ENCODE data around the gene KLHDC7B. TPM values are rescaled to one million over a fixed set of nuclear protein-coding genes. Genes with fewer than 3 reads are reported as not detected.

KLHDC7B gene
- total RNA-seq, 1 experiment from 2014 or later, result 0.11 TPM

DNA sequence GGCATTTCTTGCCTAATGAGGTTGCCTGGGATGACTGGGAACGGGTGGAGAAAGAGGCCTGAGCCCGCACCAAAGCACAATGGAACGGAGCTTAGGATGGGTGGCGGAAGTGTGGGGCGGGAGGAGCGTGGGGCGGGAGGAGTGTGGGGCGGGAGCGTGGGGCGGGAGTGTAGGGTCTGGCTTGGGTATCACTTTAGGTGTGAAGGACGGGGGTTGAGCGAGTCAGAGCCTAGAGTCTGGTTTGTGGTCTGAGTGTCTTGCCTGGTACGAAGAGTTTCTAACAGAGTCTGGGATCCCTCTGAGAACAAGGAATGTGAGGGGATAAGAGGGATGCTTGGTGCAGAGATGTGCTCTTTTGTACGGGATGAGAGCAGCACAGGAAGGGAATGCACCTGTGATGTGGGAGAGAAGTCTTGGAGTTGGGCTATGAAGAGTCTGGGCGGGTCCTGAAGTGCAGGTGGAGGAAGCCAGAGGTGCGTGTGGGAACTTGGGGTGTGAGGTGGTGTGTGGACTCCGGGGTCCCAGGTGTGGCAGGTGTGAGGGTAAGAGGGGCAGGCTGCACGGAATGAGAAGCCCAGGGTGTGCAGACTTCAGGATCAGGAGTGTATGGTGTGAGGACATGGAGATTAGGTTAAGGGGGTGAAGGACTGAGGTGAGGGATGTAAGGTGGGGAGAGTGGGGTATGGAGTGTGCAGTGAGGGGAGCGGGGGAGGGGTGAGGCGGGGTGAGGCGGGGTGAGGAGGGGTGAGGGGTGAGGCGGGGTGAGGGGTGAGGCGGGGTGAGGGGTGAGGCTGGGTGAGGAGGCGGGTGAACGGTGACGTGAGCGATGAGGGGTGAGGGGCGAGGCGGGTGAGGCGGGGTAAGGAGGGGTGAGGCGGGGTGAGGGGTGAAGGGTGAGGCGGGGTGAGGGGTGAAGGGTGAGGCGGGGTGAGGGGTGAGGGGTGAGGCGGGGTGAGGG, 16.0 kb downstream of the KLHDC7B start:
- Histone ChIP-seq H3K27ac (no peak overlapping the region), H3K4me3 (no peak overlapping the region), H3K27me3 (replicated peaks) (no peaks in the 10 kb centered on the region), H3K4me1 (replicated peaks) (peaks cover 7% of the 10 kb centered on the region), H3K9me3 (replicated peaks) (no peaks in the 10 kb centered on the region), H3K36me3 (no peaks in the 10 kb centered on the region)
- DNase-seq (ENCODE audit: low read depth in 1 of 2, low spot score in 2 of 2), result no peak

DNA sequence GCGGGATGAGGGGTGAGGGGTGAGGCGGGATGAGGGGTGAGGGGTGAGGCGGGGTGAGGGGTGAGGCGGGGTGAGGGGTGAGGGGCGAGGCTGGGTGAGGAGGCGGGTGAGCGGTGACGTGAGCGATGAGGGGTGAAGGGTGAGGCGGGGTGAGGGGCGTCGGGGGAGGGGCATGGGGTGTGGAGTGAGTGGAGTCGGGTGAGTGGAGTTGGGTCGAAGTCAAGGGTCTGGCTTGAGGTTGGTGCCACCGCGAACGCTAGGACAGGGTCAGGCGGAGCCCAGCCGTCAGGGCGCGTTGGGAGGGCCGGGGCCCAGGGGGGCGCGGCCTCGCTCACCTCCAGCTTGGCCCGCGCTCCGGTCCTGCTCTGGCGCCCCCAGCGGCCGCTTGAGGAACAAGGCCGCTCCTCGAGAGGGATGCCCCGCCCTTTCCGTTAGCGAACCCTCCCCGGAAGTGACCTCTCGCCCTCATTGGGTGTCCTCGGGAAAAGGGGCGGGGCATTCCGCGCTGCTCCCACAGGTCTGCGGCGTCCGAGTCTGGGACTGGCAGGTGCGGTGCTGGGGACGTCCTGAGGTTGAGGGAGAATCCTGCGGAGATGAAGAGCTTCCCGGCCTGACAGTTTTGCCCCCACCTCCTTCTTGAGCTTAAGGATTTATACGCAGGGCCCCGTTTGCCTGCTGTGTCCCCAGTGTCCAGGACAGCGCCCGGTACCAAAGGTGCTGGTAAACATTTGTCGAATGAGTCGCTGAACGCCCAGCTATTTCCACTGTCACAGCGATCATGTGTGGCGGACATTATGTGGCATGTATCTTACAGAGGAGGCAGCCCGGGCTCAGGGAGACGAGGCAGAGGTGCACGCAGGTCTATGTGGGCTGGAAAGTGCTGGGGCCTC, 17.1 kb downstream of the KLHDC7B start, which contains the start of gene SYCE3:
Gene SYCE3, minus strand, starts transcription at position 397 of the 890 bp plus-strand sequence. CDS start 6,514 bp downstream, outside the sequence.
- no peaks in the 10 kb centered on the region for H3K9me3 ChIP-seq (replicated peaks)
- no peaks in the 10 kb centered on the region for H3K27me3 ChIP-seq (replicated peaks)
- peak; percentile 96 to 97 for DNase-seq (ENCODE audit: low read depth in 1 of 2, low spot score in 2 of 2)
- H3K27ac ChIP-seq, result no peak within 1 kb of the TSS
- peak within 1 kb of the TSS; percentile 42 for H3K4me3 ChIP-seq
- peaks cover 7% of the 10 kb centered on the region for H3K4me1 ChIP-seq (replicated peaks)
- H3K36me3 ChIP-seq, result no peaks in the 10 kb centered on the region

DNA sequence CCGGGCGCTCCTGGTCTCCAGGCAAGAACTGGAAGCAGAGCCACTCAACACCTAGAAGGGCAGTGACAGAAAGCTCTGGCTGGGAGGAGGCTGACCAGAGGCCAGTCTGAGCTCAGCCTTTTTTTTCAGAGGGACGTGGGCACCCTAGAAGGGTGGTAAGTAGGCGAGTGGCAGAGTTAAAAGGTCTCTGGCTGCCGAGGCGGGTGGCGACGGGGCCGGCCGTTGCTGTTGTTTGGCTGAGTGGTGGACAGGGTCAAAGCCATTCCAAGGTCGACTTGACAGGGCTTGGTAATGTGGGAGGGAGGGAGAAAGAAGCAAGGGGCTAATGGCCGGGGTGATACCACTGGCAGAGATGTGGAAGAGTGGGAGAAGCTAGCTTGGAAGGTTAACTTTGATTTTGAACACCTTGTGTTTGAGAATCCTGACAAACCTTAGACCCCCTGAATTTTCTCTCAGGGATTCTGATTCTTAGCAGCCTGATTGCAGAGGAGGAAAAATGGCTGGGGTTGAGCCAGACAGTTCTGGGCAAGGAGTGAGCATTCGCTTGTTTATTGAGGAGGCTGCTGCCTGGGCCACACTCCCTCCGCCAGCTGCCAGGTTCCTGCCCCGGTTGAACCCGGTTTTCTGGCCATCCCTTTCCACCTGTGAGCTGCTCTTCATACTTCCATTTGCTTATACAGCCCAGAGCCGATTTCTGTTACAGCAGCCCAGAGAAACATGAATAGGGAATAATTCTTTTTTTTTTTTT, 17.9 kb downstream of the KLHDC7B start:
- DNase-seq (ENCODE audit: low read depth in 1 of 2, low spot score in 2 of 2), result no peak
- H3K9me3 ChIP-seq (replicated peaks), result no peaks in the 10 kb centered on the region
- H3K4me3 ChIP-seq, result peak overlapping the region; percentile 42
- peaks cover 7% of the 10 kb centered on the region for H3K4me1 ChIP-seq (replicated peaks)
- no peak overlapping the region for H3K27ac ChIP-seq
- H3K27me3 ChIP-seq (replicated peaks), result no peaks in the 10 kb centered on the region
- H3K36me3 ChIP-seq, result no peaks in the 10 kb centered on the region

DNA sequence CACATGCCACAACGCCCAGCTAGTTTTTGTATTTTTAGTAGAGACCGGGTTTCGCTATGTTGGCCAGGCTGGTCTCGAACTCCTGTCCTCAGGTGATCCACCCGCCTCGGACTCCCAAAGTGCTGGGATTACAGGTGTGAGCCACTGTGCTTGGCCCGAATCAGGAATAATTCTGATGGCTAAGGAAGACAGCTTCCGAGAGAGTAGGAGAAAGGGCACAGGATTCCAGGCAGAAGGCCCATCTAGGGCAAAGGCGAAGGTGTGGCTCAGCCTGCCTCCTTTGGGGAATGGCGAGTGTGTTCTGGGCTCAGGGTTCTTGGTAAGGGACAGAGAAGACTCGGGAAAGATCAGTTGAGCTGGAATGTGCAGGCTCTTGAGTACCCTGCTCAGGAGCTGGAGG, 18.6 kb downstream of the KLHDC7B start:
- Histone ChIP-seq H3K9me3 (replicated peaks) (no peaks in the 10 kb centered on the region), H3K4me3 (no peak overlapping the region), H3K27me3 (replicated peaks) (no peaks in the 10 kb centered on the region), H3K36me3 (no peaks in the 10 kb centered on the region), H3K4me1 (replicated peaks) (peaks cover 7% of the 10 kb centered on the region), H3K27ac (no peak overlapping the region)
- DNase-seq (ENCODE audit: low read depth in 1 of 2, low spot score in 2 of 2), result no peak

DNA sequence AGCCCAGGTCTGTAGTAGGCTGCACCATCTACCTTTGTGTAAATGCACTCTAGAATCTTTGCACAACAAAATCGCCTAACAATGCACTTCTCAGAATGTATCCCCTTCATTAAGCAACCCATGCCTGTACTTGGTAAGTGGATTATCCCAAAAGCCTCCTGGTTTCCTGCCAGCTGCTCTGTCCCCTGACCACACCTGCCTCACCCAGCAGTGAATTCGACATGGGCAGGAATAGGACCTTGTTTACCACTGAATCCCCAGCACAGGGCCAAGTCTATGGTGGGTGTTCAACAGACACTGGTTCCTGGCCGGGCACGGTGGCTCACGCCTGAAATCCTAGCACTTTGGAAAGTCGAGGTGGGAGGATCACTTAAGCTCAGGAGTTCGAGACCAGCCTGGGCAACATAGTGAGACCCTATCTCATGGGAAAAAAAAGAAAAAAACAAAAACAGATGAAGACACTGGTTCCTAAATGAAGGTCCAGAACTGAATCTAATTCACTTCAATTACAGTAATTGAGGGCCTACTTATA, 22.1 kb downstream of the KLHDC7B start:
- DNase-seq (ENCODE audit: low read depth in 1 of 2, low spot score in 2 of 2), result no peak
- H3K4me1 ChIP-seq (replicated peaks), result peaks cover 7% of the 10 kb centered on the region
- H3K9me3 ChIP-seq (replicated peaks), result no peaks in the 10 kb centered on the region
- no peaks in the 10 kb centered on the region for H3K36me3 ChIP-seq
- H3K27me3 ChIP-seq (replicated peaks), result no peaks in the 10 kb centered on the region
- no peak overlapping the region for H3K27ac ChIP-seq
- no peak overlapping the region for H3K4me3 ChIP-seq

DNA sequence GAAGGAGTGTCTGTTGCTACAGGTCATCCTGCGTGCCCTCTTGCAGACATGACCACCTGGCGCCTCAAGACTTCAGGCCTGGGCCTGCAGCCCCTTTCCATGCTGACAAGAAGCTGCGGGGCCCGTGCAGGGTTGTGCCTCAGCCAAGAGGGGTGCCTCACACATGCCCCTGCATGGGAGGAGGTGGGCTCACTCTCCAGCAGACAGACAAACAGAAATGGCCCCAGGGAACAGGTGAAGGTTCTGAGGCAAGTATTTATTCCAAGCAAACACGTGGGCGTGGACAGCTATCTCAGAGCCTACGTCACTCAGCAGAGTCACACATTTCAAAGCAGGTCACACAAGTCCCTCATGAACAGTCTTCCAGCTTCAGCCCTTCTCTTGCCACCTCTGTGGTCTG, 22.9 kb downstream of the KLHDC7B start:
- Histone ChIP-seq H3K4me1 (replicated peaks) (no peaks in the 10 kb centered on the region; the same call in 1 of the 2 replicates), H3K27ac (no peak overlapping the region), H3K36me3 (no peaks in the 10 kb centered on the region), H3K27me3 (replicated peaks) (no peaks in the 10 kb centered on the region), H3K4me3 (no peak overlapping the region), H3K9me3 (replicated peaks) (no peaks in the 10 kb centered on the region)
- peak in 1 of 2 experiments; percentile 36 for DNase-seq (ENCODE audit: low read depth in 1 of 2, low spot score in 2 of 2)

DNA sequence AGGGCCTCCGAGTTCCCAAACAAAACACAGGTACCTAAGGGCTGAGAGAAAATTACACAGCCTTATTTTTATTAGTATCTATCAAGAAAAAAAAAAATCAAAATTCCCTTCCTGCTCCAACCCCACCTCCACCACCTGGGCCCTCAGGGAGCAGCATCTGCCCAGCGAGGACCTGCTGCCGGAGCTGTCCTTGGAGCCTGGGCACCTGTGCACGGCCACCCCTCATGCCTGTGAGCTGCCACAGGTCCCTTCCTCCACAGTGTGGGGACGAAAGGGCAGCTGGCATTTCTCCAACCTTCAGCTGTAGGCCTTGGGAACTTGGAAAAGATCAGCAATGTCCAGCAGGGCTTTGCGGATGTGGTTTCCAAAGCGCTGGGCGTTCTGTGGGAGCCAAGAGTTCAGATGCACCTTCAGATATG, 23.4 kb downstream of the KLHDC7B start:
- no peaks in the 10 kb centered on the region for H3K9me3 ChIP-seq (replicated peaks)
- DNase-seq (ENCODE audit: low read depth in 1 of 2, low spot score in 2 of 2), result peak in 1 of 2 experiments; percentile 39
- H3K4me1 ChIP-seq (replicated peaks), result no peaks in the 10 kb centered on the region
- H3K4me3 ChIP-seq, result no peak overlapping the region
- H3K27me3 ChIP-seq (replicated peaks), result no peaks in the 10 kb centered on the region
- no peak overlapping the region for H3K27ac ChIP-seq
- H3K36me3 ChIP-seq, result no peaks in the 10 kb centered on the region

DNA sequence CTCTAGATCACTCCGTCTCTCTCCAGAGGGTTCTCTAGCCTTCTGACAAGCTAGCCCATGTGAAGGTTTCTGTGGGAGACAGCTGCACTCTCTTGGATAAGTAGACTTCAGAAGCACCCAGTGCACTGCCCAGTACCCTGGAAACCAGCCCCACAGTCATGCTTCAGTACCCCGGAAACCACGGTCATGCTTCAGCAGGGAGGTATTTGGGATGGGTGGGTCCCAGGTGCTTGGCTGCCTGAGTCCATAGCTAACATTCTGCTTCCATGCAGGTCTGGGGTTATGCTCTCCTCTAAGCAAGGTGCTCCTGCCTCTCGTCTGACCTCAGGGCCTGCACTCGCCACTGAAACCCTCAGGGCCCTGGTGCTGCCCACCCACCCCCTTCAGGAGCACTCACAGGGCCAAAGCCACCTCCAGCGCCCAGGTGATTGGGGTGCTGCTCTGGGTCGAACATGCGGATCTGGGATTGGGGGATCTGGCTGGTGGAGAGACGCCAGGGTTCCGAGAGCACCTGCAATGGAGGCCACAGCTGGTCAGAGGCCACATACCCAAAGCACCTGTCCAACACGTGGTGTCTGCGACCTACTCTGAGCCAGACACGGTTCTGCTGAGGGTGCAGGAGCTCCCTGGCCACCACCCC, 24.3 kb downstream of the KLHDC7B start:
- no peak overlapping the region for H3K27ac ChIP-seq
- H3K36me3 ChIP-seq, result no peaks in the 10 kb centered on the region
- no peaks in the 10 kb centered on the region for H3K27me3 ChIP-seq (replicated peaks)
- no peaks in the 10 kb centered on the region for H3K9me3 ChIP-seq (replicated peaks)
- no peaks in the 10 kb centered on the region for H3K4me1 ChIP-seq (replicated peaks)
- no peak overlapping the region for H3K4me3 ChIP-seq
- DNase-seq (ENCODE audit: low read depth in 1 of 2, low spot score in 2 of 2), result peak in 1 of 2 experiments; percentile 41

DNA sequence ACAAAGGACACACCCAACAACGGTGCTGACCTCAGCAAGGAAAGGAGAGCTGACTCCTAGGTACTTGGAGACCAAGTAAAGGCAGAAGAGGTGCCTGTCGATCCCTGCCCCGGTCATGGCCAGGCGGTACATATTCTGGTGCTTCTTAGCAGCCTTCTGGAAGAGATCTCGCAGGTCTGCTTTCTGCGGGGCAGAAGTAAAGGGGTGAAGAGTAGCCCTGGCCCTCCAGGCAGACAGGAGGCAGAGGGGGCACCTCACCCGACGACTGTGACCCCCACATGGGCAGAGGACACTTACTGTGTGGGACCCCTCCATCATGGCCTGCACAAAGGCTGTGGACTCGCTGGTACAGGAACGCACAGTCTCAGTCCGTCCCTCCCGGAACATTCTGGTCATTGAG, 25.2 kb downstream of the KLHDC7B start:
- Histone ChIP-seq H3K27ac (no peak overlapping the region), H3K4me1 (replicated peaks) (no peaks in the 10 kb centered on the region)

DNA sequence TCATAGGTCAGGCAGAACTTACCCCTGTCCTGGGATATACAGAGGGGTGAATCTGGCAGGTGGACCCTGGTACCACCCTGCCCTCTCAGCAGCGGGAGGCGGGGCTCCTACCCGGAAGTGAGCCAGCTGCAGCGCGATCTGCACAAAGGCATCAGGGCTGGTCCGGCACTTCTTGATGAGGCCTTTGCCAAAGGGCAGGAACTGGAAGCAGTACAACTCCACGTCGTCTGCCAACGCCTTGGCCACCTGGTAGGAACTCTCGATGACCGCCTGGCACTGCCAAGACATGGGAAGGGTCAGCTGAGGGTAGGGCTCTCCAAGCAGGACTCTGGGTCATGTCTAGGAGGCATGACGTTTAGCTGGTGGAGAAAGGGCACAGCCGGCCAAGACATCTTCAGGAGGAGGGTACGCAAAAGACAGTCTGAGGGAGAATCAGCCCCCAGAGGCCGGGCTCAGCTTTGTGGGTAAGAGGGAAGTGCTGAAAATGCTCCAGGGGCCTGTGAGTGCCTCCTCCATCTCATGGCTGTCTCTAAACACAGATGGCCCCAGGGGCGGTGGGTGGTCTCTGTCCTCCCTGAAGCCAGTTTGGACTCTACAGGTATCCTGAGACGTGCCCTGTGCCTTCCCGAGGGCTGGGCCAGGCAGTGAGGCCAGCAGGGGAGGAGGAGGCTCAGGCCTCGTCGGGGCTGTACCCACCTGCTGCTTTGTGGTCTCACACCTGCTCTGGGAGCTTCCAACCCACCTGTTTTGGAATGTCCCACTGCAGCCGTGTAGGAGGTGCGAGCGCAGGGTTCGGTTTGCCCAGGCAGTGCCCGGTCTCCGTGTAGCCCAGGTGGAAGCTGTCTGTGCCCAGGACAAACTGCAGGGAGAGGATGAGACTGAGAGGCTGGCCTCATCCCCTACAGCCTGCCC, 25.8 kb downstream of the KLHDC7B start:
- DNase-seq (ENCODE audit: low read depth in 1 of 2, low spot score in 2 of 2), result no peak
- H3K27me3 ChIP-seq (replicated peaks), result no peaks in the 10 kb centered on the region

More for the DNA sequence above, 25.2 kb downstream of the KLHDC7B start:
- H3K4me3 ChIP-seq, result no peak overlapping the region
- H3K36me3 ChIP-seq, result no peaks in the 10 kb centered on the region
- H3K9me3 ChIP-seq (replicated peaks), result no peaks in the 10 kb centered on the region
- no peak for DNase-seq (ENCODE audit: low read depth in 1 of 2, low spot score in 2 of 2)
- H3K27me3 ChIP-seq (replicated peaks), result no peaks in the 10 kb centered on the region

DNA sequence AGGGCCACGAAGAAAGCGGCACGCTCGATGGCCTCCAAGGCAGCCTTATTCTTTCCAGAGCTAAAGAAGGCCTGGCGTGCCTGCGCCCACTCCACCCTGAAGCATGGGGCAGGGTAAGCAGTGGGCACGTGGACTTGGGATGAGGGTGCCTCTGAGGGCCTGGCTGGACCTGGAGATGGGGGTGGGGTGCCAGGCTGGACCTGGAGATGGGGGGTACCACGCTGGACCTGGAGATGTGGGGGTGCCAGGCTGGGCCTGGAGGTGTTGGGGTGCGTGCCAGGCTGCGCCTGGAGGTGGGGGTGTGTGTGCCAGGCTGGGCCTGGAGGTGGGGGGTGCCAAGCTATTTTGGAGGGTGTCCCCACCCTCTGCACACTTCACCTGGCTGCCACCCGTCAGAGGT, 27.3 kb downstream of the KLHDC7B start:
- H3K27me3 ChIP-seq (replicated peaks), result no peaks in the 10 kb centered on the region
- H3K36me3 ChIP-seq, result no peaks in the 10 kb centered on the region
- no peak overlapping the region for H3K27ac ChIP-seq
- H3K4me1 ChIP-seq (replicated peaks), result no peaks in the 10 kb centered on the region
- H3K9me3 ChIP-seq (replicated peaks), result no peaks in the 10 kb centered on the region
- H3K4me3 ChIP-seq, result no peak overlapping the region
- no peak for DNase-seq (ENCODE audit: low read depth in 1 of 2, low spot score in 2 of 2)

More for the DNA sequence above, 25.8 kb downstream of the KLHDC7B start:
- H3K36me3 ChIP-seq, result no peaks in the 10 kb centered on the region
- no peak overlapping the region for H3K27ac ChIP-seq
- no peaks in the 10 kb centered on the region for H3K4me1 ChIP-seq (replicated peaks)
- no peak overlapping the region for H3K4me3 ChIP-seq
- no peaks in the 10 kb centered on the region for H3K9me3 ChIP-seq (replicated peaks)

Measured in SJSA1 (cell line).